Thymus (tissue), 11 donors: Measurements from ENCODE around the gene GUCD1. TPM values are rescaled to one million over a fixed set of nuclear protein-coding genes. Genes with fewer than 3 reads are reported as not detected.

Experiments used
- DNase-seq, 9 donors: peaks; one replicate each; pipeline ENCODE4 v3.0.0-alpha.2; 2013; ENCODE audit warnings: low spot score in 9 of 9, low read depth in 6 of 9, missing footprints in 1 of 9
- H3K27ac ChIP-seq, 2 donors: one replicate each; pipeline ENCODE4 v1.5.1; 2013; ENCODE audit warnings: control low read depth in 1 of 2, low read depth in 1 of 2, low read length in 1 of 2, mild to moderate bottlenecking in 1 of 2, moderate library complexity in 1 of 2
- H3K27me3 ChIP-seq, 2 donors: one replicate each; pipeline ENCODE4 v1.5.1; 2013; ENCODE audit warnings: low read length in 1 of 2; ENCODE audit not compliant: control insufficient read depth in 2 of 2, insufficient read depth in 1 of 2
- H3K36me3 ChIP-seq, 2 donors: one replicate each; pipeline ENCODE4 v1.5.1; 2013; ENCODE audit warnings: low read length in 1 of 2, mild to moderate bottlenecking in 1 of 2, moderate library complexity in 1 of 2; ENCODE audit not compliant: control insufficient read depth in 2 of 2, insufficient read depth in 2 of 2
- H3K4me1 ChIP-seq, 2 donors: one replicate each; pipeline ENCODE4 v1.5.1; 2013; ENCODE audit warnings: low read length in 2 of 2; ENCODE audit not compliant: control insufficient read depth in 2 of 2, insufficient read depth in 2 of 2
- H3K4me3 ChIP-seq, 2 donors: one replicate each; pipeline ENCODE4 v1.5.1; 2013; ENCODE audit warnings: low read length in 2 of 2, control low read depth in 1 of 2, mild to moderate bottlenecking in 1 of 2
- H3K9me3 ChIP-seq, 2 donors: one replicate each; pipeline ENCODE4 v1.5.1; 2013; ENCODE audit warnings: low read length in 1 of 2, mild to moderate bottlenecking in 1 of 2; ENCODE audit not compliant: control insufficient read depth in 2 of 2, insufficient read depth in 1 of 2
- WGBS: extraction: QIAGEN DNeasy Blood & Tissue Kit; methylation state at CpG from one replicate; pipeline ENCODE4 v1.1.7; 2013; 5-methylcytosine and 5-hydroxymethylcytosine counted together
- polyA plus RNA-seq: library from polyadenylated mRNA; stranded (reverse); fragments of 200-250 nt; gene quantifications from one replicate; pipeline ENCODE4 v1.2.3, GENCODE V29; 2013
- total RNA-seq: library from RNA; stranded (reverse); fragments of 120-200 nt; gene quantifications from one replicate; pipeline ENCODE4 v1.2.4, GENCODE V29; 2013
- donor health status: healthy.

GUCD1 gene
- total and polyA plus RNA-seq, 2 donors, result 54.1 to 65.9 TPM

- Histone ChIP-seq H3K27ac (no peak overlapping the region), H3K27me3 (no peaks in the 10 kb centered on the region), H3K4me3 (no peak overlapping the region), H3K9me3 (no peaks in the 10 kb centered on the region), H3K4me1 (peaks cover 0 to 2% of the 10 kb centered on the region in 2 donors), H3K36me3 (peaks cover 1 to 19% of the 10 kb centered on the region in 2 donors)
- WGBS, result 96% methylated on average over 8 of the region's 8 CpGs
- DNase-seq, result no peak
Observed at GRCh38 chr22:24578355-24579257, 23.7 kb upstream of the GUCD1 start.

DNA sequence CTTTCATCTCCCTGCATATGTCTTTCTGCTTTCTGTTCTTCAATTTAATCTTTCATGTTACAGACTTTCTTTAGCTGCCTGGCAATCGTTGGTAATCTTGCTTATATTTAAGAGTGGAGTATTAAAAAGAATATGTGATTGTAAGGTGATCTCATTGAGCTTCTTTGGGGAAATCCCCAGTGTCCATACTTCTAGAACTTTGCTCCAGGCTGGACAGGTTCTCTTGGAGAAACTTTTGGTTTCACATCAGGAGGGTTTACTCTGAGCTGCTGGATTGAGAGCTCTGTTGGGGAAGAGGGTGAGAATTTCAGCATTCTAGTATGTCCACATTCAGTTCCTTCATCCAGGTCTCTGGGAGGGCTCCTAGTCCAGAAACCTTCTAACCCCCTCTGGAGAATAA, 21.8 kb upstream of the GUCD1 start:
- Histone ChIP-seq H3K27me3 (no peaks in the 10 kb centered on the region), H3K36me3 (peaks cover 17 to 36% of the 10 kb centered on the region in 2 donors), H3K27ac (no peak overlapping the region), H3K4me1 (peaks cover 0 to 2% of the 10 kb centered on the region in 2 donors), H3K9me3 (no peaks in the 10 kb centered on the region), H3K4me3 (no peak overlapping the region)
- 94% methylated on average over 1 of the region's 1 CpG for WGBS
- DNase-seq, result no peak

DNA sequence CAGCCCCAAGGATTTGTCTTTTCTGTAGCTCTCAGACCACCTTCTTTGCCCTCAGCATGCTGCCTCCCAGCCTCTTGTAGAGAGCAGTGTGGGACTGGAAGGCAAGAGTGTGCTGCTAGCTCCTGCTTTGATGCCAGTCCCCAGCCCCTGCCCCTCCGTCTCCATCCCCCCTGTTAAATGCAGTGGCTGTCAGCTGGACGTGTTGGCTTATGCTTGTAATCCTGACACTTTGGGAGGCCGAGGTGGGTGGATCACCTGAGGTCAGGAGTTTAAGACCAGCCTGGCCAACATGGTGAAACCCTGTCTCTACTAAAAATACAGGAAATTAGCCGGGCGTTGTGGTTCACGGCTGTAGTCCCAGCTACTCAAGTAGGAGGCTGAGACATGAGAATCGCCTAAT, 16.3 kb upstream of the GUCD1 start:
- no peak overlapping the region for H3K27ac ChIP-seq
- DNase-seq, result no peak
- no peaks in the 10 kb centered on the region for H3K9me3 ChIP-seq
- 95% methylated on average over 7 of the region's 7 CpGs for WGBS
- H3K4me3 ChIP-seq, result no peak overlapping the region
- H3K27me3 ChIP-seq, result no peaks in the 10 kb centered on the region
- no peaks in the 10 kb centered on the region for H3K4me1 ChIP-seq
- H3K36me3 ChIP-seq, result peaks cover 61 to 73% of the 10 kb centered on the region in 2 donors

- Histone ChIP-seq H3K27me3 (no peaks in the 10 kb centered on the region), H3K36me3 (peaks cover 64 to 81% of the 10 kb centered on the region in 2 donors)
Observed at GRCh38 chr22:24567668-24568067, 12.7 kb upstream of the GUCD1 start.

GRCh38 chr22:24566899-24567511, 12.1 kb upstream of the GUCD1 start:
- Histone ChIP-seq H3K9me3 (no peaks in the 10 kb centered on the region), H3K36me3 (peaks cover 57 to 79% of the 10 kb centered on the region in 2 donors), H3K4me1 (no peaks in the 10 kb centered on the region), H3K27ac (no peak overlapping the region), H3K4me3 (no peak overlapping the region), H3K27me3 (no peaks in the 10 kb centered on the region)
- 97% methylated on average over 8 of the region's 8 CpGs for WGBS
- no peak for DNase-seq

More at GRCh38 chr22:24567668-24568067, 12.7 kb upstream of the GUCD1 start:
- Histone ChIP-seq H3K27ac (no peak overlapping the region), H3K4me3 (no peak overlapping the region), H3K9me3 (no peaks in the 10 kb centered on the region), H3K4me1 (no peaks in the 10 kb centered on the region)
- no peak for DNase-seq
- 95% methylated on average over 10 of the region's 10 CpGs for WGBS

- Histone ChIP-seq H3K4me1 (no peaks in the 10 kb centered on the region), H3K4me3 (no peak overlapping the region), H3K27me3 (no peaks in the 10 kb centered on the region), H3K27ac (no peak overlapping the region), H3K36me3 (peaks cover 56 to 77% of the 10 kb centered on the region in 2 donors), H3K9me3 (no peaks in the 10 kb centered on the region)
- DNase-seq, result no peak
- WGBS, result 97% methylated on average over 2 of the region's 2 CpGs
Observed at GRCh38 chr22:24565077-24565476, 10.1 kb upstream of the GUCD1 start.

GRCh38 chr22:24564376-24565058, 9.6 kb upstream of the GUCD1 start:
- Histone ChIP-seq H3K27me3 (no peaks in the 10 kb centered on the region), H3K9me3 (no peaks in the 10 kb centered on the region), H3K4me1 (no peaks in the 10 kb centered on the region), H3K36me3 (peaks cover 56 to 75% of the 10 kb centered on the region in 2 donors), H3K27ac (no peak overlapping the region), H3K4me3 (no peak overlapping the region)
- WGBS, result 93% methylated on average over 2 of the region's 2 CpGs
- DNase-seq, result no peak

GRCh38 chr22:24563246-24563645, 8.3 kb upstream of the GUCD1 start:
- H3K9me3 ChIP-seq, result no peaks in the 10 kb centered on the region
- no peaks in the 10 kb centered on the region for H3K27me3 ChIP-seq
- WGBS, result 100% methylated on average over 2 of the region's 2 CpGs
- DNase-seq, result no peak
- H3K27ac ChIP-seq, result no peak overlapping the region
- H3K36me3 ChIP-seq, result peaks cover 56 to 79% of the 10 kb centered on the region in 2 donors
- H3K4me3 ChIP-seq, result no peak overlapping the region
- H3K4me1 ChIP-seq, result no peaks in the 10 kb centered on the region

- no peak for DNase-seq
- Histone ChIP-seq H3K4me3 (no peak overlapping the region), H3K36me3 (peaks cover 39 to 62% of the 10 kb centered on the region in 2 donors), H3K4me1 (peaks cover 10 to 14% of the 10 kb centered on the region in 2 donors), H3K9me3 (no peaks in the 10 kb centered on the region), H3K27me3 (no peaks in the 10 kb centered on the region), H3K27ac (no peak overlapping the region)
- WGBS, result 94% methylated on average over 4 of the region's 4 CpGs
Observed at GRCh38 chr22:24559471-24559870, 4.5 kb upstream of the GUCD1 start.
